H7 (cell line): Measurements from ENCODE around the gene EDN1. TPM values are rescaled to one million over a fixed set of nuclear protein-coding genes. Genes with fewer than 3 reads are reported as not detected.

Experiments
- DNase-seq: peaks from one replicate; pipeline ENCODE4 v3.0.0; 2012
- H3K27me3 ChIP-seq: 2 replicates; pipeline ENCODE4 v1.6.0; 2011; ENCODE audit warnings: mild to moderate bottlenecking, low read length; ENCODE audit not compliant: control insufficient read depth, insufficient read depth
- H3K36me3 ChIP-seq: replicated peaks from 2 replicates; pipeline ENCODE4 v1.5.1; 2011; ENCODE audit warnings: low read length; ENCODE audit not compliant: control insufficient read depth, insufficient read depth
- H3K4me3 ChIP-seq: 2 replicates; pipeline ENCODE4 v1.5.1; 2011; ENCODE audit warnings: low read depth, mild to moderate bottlenecking, control low read depth, low read length, moderate library complexity; ENCODE audit not compliant: insufficient read depth
- total RNA-seq: library from RNA; depleted of rRNA; stranded (reverse); fragments of >200 nt; shearing (Covaris generic); gene quantifications from 2 replicates; pipeline ENCODE4 v1.2.3, GENCODE V29; 2014

Gene EDN1
- total RNA-seq, 1 experiment from 2014 or later, result 0.76 TPM

GRCh38 chr6:12262236-12263061 lies 27.7 kb upstream of the EDN1 start:
- H3K36me3 ChIP-seq, result no peaks in the 10 kb centered on the region
- no peak for DNase-seq

GRCh38 chr6:12263403-12263802 lies 26.8 kb upstream of the EDN1 start:
- no peak for DNase-seq
- no peak overlapping the region for H3K4me3 ChIP-seq
- H3K27me3 ChIP-seq, result no peaks in the 10 kb centered on the region
- no peaks in the 10 kb centered on the region for H3K36me3 ChIP-seq

More at GRCh38 chr6:12262236-12263061, 27.7 kb upstream of the EDN1 start:
- no peak overlapping the region for H3K4me3 ChIP-seq
- no peaks in the 10 kb centered on the region for H3K27me3 ChIP-seq

GRCh38 chr6:12264671-12265070 lies 25.5 kb upstream of the EDN1 start:
- H3K27me3 ChIP-seq, result no peaks in the 10 kb centered on the region
- H3K4me3 ChIP-seq, result no peak overlapping the region
- DNase-seq, result no peak
- no peaks in the 10 kb centered on the region for H3K36me3 ChIP-seq

- Histone ChIP-seq H3K27me3 (no peaks in the 10 kb centered on the region), H3K36me3 (no peaks in the 10 kb centered on the region), H3K4me3 (no peak overlapping the region)
- DNase-seq, result no peak
Measured at GRCh38 chr6:12265296-12265695, 24.9 kb upstream of the EDN1 start.

- no peaks in the 10 kb centered on the region for H3K27me3 ChIP-seq
- no peaks in the 10 kb centered on the region for H3K36me3 ChIP-seq
- H3K4me3 ChIP-seq, result no peak overlapping the region
- no peak for DNase-seq
Measured at GRCh38 chr6:12265791-12266190, 24.4 kb upstream of the EDN1 start.

GRCh38 chr6:12266571-12266970 lies 23.6 kb upstream of the EDN1 start:
- H3K36me3 ChIP-seq, result no peaks in the 10 kb centered on the region
- no peaks in the 10 kb centered on the region for H3K27me3 ChIP-seq
- no peak overlapping the region for H3K4me3 ChIP-seq
- DNase-seq, result no peak

- no peak overlapping the region for H3K4me3 ChIP-seq
- H3K36me3 ChIP-seq, result no peaks in the 10 kb centered on the region
- no peaks in the 10 kb centered on the region for H3K27me3 ChIP-seq
- DNase-seq, result no peak
Measured at GRCh38 chr6:12269110-12269509, 21.1 kb upstream of the EDN1 start.

- Histone ChIP-seq H3K4me3 (no peak overlapping the region), H3K36me3 (no peaks in the 10 kb centered on the region), H3K27me3 (no peaks in the 10 kb centered on the region)
- no peak for DNase-seq
Measured at GRCh38 chr6:12270551-12271230, 19.5 kb upstream of the EDN1 start.

- Histone ChIP-seq H3K36me3 (no peaks in the 10 kb centered on the region), H3K27me3 (no peaks in the 10 kb centered on the region), H3K4me3 (no peak overlapping the region)
- no peak for DNase-seq
Measured at GRCh38 chr6:12271594-12271993, 18.6 kb upstream of the EDN1 start.

- no peak for DNase-seq
- no peaks in the 10 kb centered on the region for H3K36me3 ChIP-seq
- H3K27me3 ChIP-seq, result no peaks in the 10 kb centered on the region
- H3K4me3 ChIP-seq, result no peak overlapping the region
Measured at GRCh38 chr6:12271997-12272396, 18.2 kb upstream of the EDN1 start.

GRCh38 chr6:12275107-12275506 lies 15.1 kb upstream of the EDN1 start:
- no peaks in the 10 kb centered on the region for H3K27me3 ChIP-seq
- DNase-seq, result no peak

GRCh38 chr6:12276930-12277315 lies 13.2 kb upstream of the EDN1 start:
- no peaks in the 10 kb centered on the region for H3K27me3 ChIP-seq
- H3K36me3 ChIP-seq, result no peaks in the 10 kb centered on the region
- no peak for DNase-seq
- no peak overlapping the region for H3K4me3 ChIP-seq

More at GRCh38 chr6:12275107-12275506, 15.1 kb upstream of the EDN1 start:
- no peaks in the 10 kb centered on the region for H3K36me3 ChIP-seq
- H3K4me3 ChIP-seq, result no peak overlapping the region

- H3K36me3 ChIP-seq, result no peaks in the 10 kb centered on the region
- H3K4me3 ChIP-seq, result no peak overlapping the region
- no peaks in the 10 kb centered on the region for H3K27me3 ChIP-seq
- no peak for DNase-seq
Measured at GRCh38 chr6:12277386-12277785, 12.8 kb upstream of the EDN1 start.

GRCh38 chr6:12278915-12279314 lies 11.2 kb upstream of the EDN1 start:
- no peaks in the 10 kb centered on the region for H3K27me3 ChIP-seq

GRCh38 chr6:12279322-12280091 lies 10.7 kb upstream of the EDN1 start:
- no peak for DNase-seq
- Histone ChIP-seq H3K36me3 (no peaks in the 10 kb centered on the region), H3K4me3 (no peak overlapping the region), H3K27me3 (no peaks in the 10 kb centered on the region)

More at GRCh38 chr6:12278915-12279314, 11.2 kb upstream of the EDN1 start:
- no peak for DNase-seq
- H3K4me3 ChIP-seq, result no peak overlapping the region
- H3K36me3 ChIP-seq, result no peaks in the 10 kb centered on the region
